ENCODE data around the gene SPPL2B. TPM values are rescaled to one million over a fixed set of nuclear protein-coding genes. Genes with fewer than 3 reads are reported as not detected.

Gene SPPL2B
- total RNA-seq, 1 donor from 2014 or later: 202 TPM

DNA sequence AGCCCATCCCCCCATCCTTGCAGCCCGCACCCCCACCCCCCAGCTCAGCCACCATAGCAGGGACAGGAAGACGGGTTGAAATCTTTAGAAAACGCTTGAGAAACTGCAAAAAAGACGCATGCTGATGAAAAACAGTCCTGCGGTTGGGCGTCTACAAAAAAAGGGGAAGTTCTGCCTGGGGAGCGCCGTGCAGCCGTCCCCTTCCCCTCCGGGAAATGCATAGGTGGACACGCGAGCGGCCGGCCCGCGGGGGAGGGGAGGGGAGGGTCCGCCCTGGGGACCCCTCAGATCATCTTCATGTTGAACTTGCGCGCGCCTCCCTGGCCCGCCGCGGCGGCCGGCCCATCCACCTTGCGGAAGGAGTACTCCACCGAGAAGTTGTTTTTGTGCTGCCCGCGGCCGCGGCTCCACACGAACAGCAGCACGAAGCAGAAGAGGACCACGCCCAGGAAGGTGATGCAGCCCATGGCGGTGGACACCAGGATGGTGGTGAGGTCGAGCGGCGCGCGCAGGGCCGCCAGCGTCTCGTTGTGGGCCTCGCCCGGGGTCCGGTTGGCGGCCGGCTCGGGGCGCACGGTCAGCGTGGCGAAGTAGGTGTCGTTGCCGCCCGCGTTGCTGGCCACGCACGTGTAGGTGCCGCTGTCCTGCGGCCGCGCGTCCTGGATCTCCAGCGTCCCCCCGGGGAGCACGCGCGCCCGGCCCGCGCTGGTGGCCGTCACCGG lies 38.6 kb upstream of the SPPL2B start:
- H3K27me3 Mint-ChIP-seq (ENCODE audit: low read depth): peaks cover 90% of the 10 kb centered on the region
- peak overlapping the region; percentile 53 for H3K4me3 Mint-ChIP-seq
- DNase-seq (ENCODE audit: low spot score in 2 of 2, unreplicated experiment in 2 of 2): no peak

DNA sequence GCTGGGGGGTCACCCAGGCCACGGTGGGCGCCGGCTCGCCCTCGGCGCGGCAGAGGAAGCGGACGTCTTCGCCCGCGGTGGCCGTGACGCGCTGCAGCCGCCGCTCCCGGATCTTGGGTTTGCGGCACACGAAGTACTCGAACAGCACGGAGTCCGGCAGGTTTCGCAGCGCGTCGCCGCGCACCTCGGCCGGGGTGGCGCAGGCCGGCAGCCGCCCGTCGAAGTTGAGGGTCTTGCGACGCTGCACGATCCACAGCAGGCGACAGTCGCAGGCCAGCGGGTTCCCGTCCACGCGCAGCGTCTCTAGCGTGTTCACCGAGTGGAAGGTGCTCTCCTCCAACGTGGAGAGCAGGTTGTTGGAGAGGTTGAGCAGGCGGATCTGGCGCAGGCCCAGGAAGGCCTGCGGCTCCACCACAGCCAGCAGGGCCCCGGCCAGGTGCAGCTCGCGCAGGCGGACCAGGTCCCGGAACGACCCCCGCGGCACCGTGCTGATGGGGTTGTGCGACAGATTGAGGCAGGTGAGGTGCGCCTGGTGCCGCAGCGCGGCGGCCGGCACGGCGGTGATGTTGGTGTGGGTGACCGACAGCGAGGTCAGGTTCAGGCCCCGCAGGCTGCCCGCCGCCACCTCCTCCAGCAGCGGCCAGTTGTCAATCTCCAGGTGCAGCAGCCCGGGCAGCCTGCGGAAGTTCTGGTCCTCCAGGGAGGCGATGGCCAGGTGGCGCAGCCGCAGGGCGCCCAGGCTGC lies 37.9 kb upstream of the SPPL2B start:
- Mint-ChIP-seq H3K36me3 (no peaks in the 10 kb centered on the region), H3K9me3 (no peaks in the 10 kb centered on the region), H3K4me1 (peaks cover 9% of the 10 kb centered on the region), H3K27ac (no peak overlapping the region), H3K4me3 (peak overlapping the region; percentile 49), H3K27me3 (ENCODE audit: low read depth) (peaks cover 90% of the 10 kb centered on the region)
- TF ChIP-seq, protein P1, sequence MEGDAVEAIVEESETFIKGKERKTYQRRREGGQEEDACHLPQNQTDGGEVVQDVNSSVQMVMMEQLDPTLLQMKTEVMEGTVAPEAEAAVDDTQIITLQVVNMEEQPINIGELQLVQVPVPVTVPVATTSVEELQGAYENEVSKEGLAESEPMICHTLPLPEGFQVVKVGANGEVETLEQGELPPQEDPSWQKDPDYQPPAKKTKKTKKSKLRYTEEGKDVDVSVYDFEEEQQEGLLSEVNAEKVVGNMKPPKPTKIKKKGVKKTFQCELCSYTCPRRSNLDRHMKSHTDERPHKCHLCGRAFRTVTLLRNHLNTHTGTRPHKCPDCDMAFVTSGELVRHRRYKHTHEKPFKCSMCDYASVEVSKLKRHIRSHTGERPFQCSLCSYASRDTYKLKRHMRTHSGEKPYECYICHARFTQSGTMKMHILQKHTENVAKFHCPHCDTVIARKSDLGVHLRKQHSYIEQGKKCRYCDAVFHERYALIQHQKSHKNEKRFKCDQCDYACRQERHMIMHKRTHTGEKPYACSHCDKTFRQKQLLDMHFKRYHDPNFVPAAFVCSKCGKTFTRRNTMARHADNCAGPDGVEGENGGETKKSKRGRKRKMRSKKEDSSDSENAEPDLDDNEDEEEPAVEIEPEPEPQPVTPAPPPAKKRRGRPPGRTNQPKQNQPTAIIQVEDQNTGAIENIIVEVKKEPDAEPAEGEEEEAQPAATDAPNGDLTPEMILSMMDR (IDR thresholded peaks at IDR 0.05; ENCODE audit: unreplicated experiment): no peak
- DNase-seq (ENCODE audit: low spot score in 2 of 2, unreplicated experiment in 2 of 2): no peak

More for the DNA sequence above, 38.6 kb upstream of the SPPL2B start:
- no peaks in the 10 kb centered on the region for H3K36me3 Mint-ChIP-seq
- no peak overlapping the region for H3K27ac Mint-ChIP-seq
- H3K4me1 Mint-ChIP-seq: peaks cover 7% of the 10 kb centered on the region
- TF ChIP-seq, protein P1 (IDR thresholded peaks at IDR 0.05; ENCODE audit: unreplicated experiment): no peak
- no peaks in the 10 kb centered on the region for H3K9me3 Mint-ChIP-seq

DNA sequence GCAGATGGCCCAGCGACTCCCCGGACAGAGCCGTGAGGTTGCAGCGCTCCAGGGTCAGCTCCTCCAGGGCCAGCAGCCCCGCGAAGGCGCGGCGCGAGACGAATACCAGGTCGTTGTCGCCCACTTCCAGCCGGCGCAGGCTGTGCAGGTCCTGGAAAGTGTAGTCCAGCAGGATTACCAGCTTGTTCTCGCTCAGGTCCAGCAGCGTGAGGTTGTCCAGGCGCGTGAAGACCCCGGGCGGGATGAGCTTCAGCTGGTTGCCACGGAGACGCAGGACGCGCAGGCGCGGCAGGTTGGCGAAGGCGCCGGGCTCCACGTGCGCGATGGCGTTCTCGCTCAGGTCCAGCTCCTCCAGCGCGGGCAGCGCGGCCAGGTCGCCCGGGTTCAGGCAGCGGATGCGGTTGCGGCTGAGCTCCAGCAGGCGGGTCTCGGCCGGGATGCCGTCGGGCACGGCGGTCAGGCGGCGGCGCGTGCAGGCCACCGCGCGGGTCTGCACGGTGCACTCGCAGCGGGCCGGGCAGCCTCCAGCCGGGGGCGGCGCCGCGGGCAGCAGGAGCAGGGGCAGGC lies 37.2 kb upstream of the SPPL2B start:
- H3K4me3 Mint-ChIP-seq: peak overlapping the region; percentile 49
- TF ChIP-seq, protein P1 (IDR thresholded peaks at IDR 0.05; ENCODE audit: unreplicated experiment): no peak
- H3K9me3 Mint-ChIP-seq: no peaks in the 10 kb centered on the region
- no peaks in the 10 kb centered on the region for H3K36me3 Mint-ChIP-seq
- peak in 1 of 2 experiments; percentile 75 for DNase-seq (ENCODE audit: low spot score in 2 of 2, unreplicated experiment in 2 of 2)
- peaks cover 89% of the 10 kb centered on the region for H3K27me3 Mint-ChIP-seq (ENCODE audit: low read depth)
- no peak overlapping the region for H3K27ac Mint-ChIP-seq
- peaks cover 9% of the 10 kb centered on the region for H3K4me1 Mint-ChIP-seq

DNA sequence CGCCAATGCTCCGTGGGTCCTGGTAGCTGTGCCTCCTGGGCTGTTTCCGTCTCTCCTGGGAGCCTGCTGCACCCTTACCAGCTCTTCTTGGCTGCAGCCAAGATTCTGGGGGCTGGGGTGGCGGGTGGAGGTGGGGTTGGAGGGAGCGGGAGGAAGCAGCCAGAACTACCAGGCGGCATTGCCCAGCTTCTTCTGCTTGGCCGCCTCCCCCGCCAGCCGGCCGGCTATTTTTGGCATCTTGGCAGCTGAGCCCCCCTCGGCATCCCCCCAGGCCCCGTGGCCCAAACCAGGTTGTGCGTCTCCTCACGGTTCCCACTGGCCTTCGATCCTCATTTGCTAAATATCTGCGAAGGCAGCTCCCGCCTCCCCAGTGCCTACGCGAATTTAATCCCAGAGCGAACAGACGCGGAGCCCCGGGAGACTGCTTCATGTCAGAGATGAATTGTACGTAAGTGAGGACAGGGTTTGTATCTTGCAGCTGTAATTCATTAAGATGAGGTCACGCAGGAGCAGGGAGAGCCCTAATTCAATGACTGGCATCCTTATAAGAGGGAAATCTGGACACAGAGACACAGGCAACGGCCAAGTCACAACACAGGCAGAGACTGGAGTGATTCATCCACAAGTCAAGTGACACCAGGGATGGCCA lies 33.7 kb upstream of the SPPL2B start:
- Mint-ChIP-seq H3K4me1 (peaks cover 7% of the 10 kb centered on the region), H3K27me3 (ENCODE audit: low read depth) (peaks cover 61% of the 10 kb centered on the region), H3K9me3 (no peaks in the 10 kb centered on the region), H3K27ac (no peak overlapping the region), H3K36me3 (no peaks in the 10 kb centered on the region), H3K4me3 (no peak overlapping the region)
- TF ChIP-seq, protein P1 (IDR thresholded peaks at IDR 0.05; ENCODE audit: unreplicated experiment): no peak
- DNase-seq (ENCODE audit: low spot score in 2 of 2, unreplicated experiment in 2 of 2): no peak

DNA sequence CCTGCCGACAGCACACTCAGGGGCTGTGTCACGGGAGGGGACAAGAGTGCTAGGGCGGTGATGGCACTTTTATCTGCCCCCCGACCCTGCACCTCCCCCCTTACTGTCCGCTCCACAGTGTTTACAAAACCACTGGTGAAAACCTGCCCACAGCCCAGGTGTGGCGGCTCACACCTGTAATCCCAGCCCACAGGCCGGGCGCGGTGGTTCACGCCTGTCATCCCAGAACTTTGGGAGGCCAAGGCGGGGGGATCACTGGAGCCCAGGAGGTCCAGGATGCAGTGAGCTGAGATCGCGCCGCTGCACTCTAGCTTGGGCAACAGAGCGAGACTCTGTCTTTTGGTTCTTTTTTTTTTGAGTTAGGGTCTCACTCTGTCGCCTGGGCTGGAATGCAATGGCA lies 32.3 kb upstream of the SPPL2B start:
- Mint-ChIP-seq H3K27ac (no peak overlapping the region), H3K4me1 (peaks cover 3% of the 10 kb centered on the region), H3K36me3 (no peaks in the 10 kb centered on the region), H3K27me3 (ENCODE audit: low read depth) (peaks cover 55% of the 10 kb centered on the region), H3K9me3 (no peaks in the 10 kb centered on the region), H3K4me3 (no peak overlapping the region)
- DNase-seq (ENCODE audit: low spot score in 2 of 2, unreplicated experiment in 2 of 2): no peak
- TF ChIP-seq, protein P1 (IDR thresholded peaks at IDR 0.05; ENCODE audit: unreplicated experiment): no peak

Data from mesothelial cell of epicardium (in vitro differentiated cells).